Type B pancreatic cell (in vitro differentiated cells): Measurements from ENCODE around the gene RAB26. TPM values are rescaled to one million over a fixed set of nuclear protein-coding genes. Genes with fewer than 3 reads are reported as not detected.
A peak's percentile ranks its signal among the peaks of the same experiment; 100 is the strongest.

Source experiments
- DNase-seq: peaks from one replicate; pipeline ENCODE4 v3.0.0; 2021; ENCODE audit warnings: mixed read lengths; ENCODE audit not compliant: unreplicated experiment; ENCODE audit errors: extremely low spot score
- H3K27ac Mint-ChIP-seq: 2 replicates; pipeline ENCODE4 v1.8.0; 2021; ENCODE audit warnings: mild to moderate bottlenecking, mixed read lengths
- H3K27me3 Mint-ChIP-seq: 2 replicates; pipeline ENCODE4 v1.8.0; 2021; ENCODE audit warnings: mixed read lengths
- H3K36me3 Mint-ChIP-seq: 2 replicates; pipeline ENCODE4 v1.8.0; 2021; ENCODE audit warnings: mixed read lengths
- H3K4me1 Mint-ChIP-seq: one replicate; pipeline ENCODE4 v1.8.0; 2021; ENCODE audit warnings: mixed read lengths; ENCODE audit not compliant: unreplicated experiment
- H3K4me3 Mint-ChIP-seq: 2 replicates; pipeline ENCODE4 v1.8.0; 2021; ENCODE audit warnings: mild to moderate bottlenecking, mixed read lengths
- H3K9me3 Mint-ChIP-seq: 2 replicates; pipeline ENCODE4 v1.8.0; 2021; ENCODE audit warnings: mixed read lengths
- CTCF ChIP-seq: fragments of 200-600 bp; sonication (generic); conservative IDR thresholded peaks from 2 replicates; pipeline ENCODE4 v1.5.0; 2021; ENCODE audit warnings: antibody characterized with exemption, mild to moderate bottlenecking
- total RNA-seq: library from RNA; stranded (reverse); gene quantifications from 2 replicates; pipeline ENCODE4 v1.2.1, GENCODE V29; 2021; ENCODE audit warnings: low replicate concordance

The RAB26 gene
- total RNA-seq, 1 donor from 2014 or later: 7.4 TPM

- Mint-ChIP-seq H3K36me3 (peaks cover 4% of the 10 kb centered on the region), H3K27me3 (peaks cover 3% of the 10 kb centered on the region), H3K9me3 (no peaks in the 10 kb centered on the region), H3K4me1 (peaks cover 14% of the 10 kb centered on the region), H3K4me3 (peak overlapping the region; percentile 78), H3K27ac (peak overlapping the region; percentile 68)
- no peak for DNase-seq
- TF ChIP-seq CTCF: no peak
Observed at GRCh38 chr16:2151188-2152091, 3.0 kb downstream of the RAB26 start.

- Mint-ChIP-seq H3K4me1 (peaks cover 25% of the 10 kb centered on the region), H3K9me3 (no peaks in the 10 kb centered on the region), H3K27me3 (peaks cover 3% of the 10 kb centered on the region), H3K27ac (peak overlapping the region; percentile 91), H3K4me3 (peak overlapping the region; percentile 93), H3K36me3 (peaks cover 4% of the 10 kb centered on the region)
- no peak for TF ChIP-seq CTCF
- no peak for DNase-seq
Observed at GRCh38 chr16:2152695-2153506, 4.5 kb downstream of the RAB26 start.

GRCh38 chr16:2154533-2155090 lies 6.2 kb downstream of the RAB26 start:
- H3K27ac Mint-ChIP-seq: peak overlapping the region; percentile 91
- TF ChIP-seq CTCF: no peak

GRCh38 chr16:2155091-2155950 lies 6.9 kb downstream of the RAB26 start, which contains the start of gene TRAF7:
Gene TRAF7 (plus strand): TSS chr16:2155782. CDS start chr16:2163921, 8,139 bp downstream.
- H3K27me3 Mint-ChIP-seq: peaks cover 3% of the 10 kb centered on the region
- no peaks in the 10 kb centered on the region for H3K9me3 Mint-ChIP-seq
- H3K4me3 Mint-ChIP-seq: peak within 1 kb of the TSS; percentile 94
- H3K36me3 Mint-ChIP-seq: peaks cover 4% of the 10 kb centered on the region
- H3K27ac Mint-ChIP-seq: peak within 1 kb of the TSS; percentile 92
- H3K4me1 Mint-ChIP-seq: peaks cover 25% of the 10 kb centered on the region
- no peak for TF ChIP-seq CTCF
- peak; percentile 98 for DNase-seq

More at GRCh38 chr16:2154533-2155090, 6.2 kb downstream of the RAB26 start:
- DNase-seq: no peak
- H3K4me1 Mint-ChIP-seq: peaks cover 25% of the 10 kb centered on the region
- H3K4me3 Mint-ChIP-seq: peak overlapping the region; percentile 93
- H3K9me3 Mint-ChIP-seq: no peaks in the 10 kb centered on the region
- peaks cover 3% of the 10 kb centered on the region for H3K27me3 Mint-ChIP-seq
- peaks cover 4% of the 10 kb centered on the region for H3K36me3 Mint-ChIP-seq
